Astrocyte (in vitro differentiated cells and primary cell): ENCODE measurements around the gene SOCS1.

Experiments
- EZH2 ChIP-seq: IDR thresholded peaks from 2 replicates; pipeline ENCODE4 v1.6.1; 2012; ENCODE audit warnings: mild to moderate bottlenecking, low read length, inconsistent platforms; ENCODE audit not compliant: insufficient read depth
- TF ChIP-seq, protein P1 (sequence below): IDR thresholded peaks from 2 replicates; pipeline ENCODE4 v1.5.1; 2011; ENCODE audit warnings: low read depth, mild to moderate bottlenecking, inconsistent platforms, low read length, moderate library complexity; ENCODE audit not compliant: insufficient read depth

DNA sequence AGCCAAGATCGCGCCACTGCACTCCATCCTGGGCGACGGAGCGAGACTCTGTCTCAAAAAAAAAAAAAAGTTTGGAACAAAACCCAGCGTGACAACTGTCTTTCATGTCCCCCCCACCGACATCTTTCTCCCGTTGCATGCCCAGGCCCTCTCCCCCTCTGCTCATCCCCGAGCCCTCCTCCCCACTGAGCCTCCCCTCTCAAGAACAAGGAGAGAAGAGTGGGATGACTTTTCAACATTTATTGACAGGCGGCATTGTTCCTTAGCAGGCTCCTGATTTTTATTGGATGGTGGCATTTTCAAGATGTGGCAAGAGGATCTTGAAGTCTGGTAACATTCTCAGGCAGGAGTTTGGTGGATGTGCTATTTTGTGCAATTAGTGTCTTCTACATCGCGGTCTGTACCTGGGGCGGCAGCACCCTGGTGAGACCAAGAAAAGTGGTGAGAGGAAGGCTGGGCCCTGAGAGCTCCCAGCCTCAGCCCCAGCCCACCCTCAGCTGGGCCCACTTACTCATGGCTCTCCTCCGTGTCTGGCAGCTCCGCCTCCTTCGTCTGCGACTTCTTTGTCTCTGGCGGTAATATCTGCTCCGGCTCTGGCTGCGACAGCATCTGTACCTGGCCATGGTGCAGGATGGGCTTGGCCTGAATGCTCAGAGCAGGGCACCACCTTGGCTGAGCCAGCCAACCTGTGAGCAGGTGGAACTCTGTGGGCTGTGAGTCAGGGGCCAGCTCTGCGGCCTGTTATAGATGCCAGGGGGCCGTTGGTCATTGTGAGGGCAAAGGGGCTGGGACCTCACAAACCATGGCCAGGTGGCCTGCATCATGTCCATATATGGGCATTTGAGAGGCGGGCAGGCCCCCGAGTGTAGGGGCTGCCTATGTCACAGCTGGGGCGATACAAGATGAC is 24.9 kb upstream of the SOCS1 start, which contains the start of gene PRM1:
- TF ChIP-seq, protein P1, sequence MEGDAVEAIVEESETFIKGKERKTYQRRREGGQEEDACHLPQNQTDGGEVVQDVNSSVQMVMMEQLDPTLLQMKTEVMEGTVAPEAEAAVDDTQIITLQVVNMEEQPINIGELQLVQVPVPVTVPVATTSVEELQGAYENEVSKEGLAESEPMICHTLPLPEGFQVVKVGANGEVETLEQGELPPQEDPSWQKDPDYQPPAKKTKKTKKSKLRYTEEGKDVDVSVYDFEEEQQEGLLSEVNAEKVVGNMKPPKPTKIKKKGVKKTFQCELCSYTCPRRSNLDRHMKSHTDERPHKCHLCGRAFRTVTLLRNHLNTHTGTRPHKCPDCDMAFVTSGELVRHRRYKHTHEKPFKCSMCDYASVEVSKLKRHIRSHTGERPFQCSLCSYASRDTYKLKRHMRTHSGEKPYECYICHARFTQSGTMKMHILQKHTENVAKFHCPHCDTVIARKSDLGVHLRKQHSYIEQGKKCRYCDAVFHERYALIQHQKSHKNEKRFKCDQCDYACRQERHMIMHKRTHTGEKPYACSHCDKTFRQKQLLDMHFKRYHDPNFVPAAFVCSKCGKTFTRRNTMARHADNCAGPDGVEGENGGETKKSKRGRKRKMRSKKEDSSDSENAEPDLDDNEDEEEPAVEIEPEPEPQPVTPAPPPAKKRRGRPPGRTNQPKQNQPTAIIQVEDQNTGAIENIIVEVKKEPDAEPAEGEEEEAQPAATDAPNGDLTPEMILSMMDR = no peak
- TF ChIP-seq EZH2 = no peak
